Measurements from ENCODE around the gene GALNS. TPM values are rescaled to one million over a fixed set of nuclear protein-coding genes. Genes with fewer than 3 reads are reported as not detected.

The GALNS gene
- total and polyA plus RNA-seq, 2 of the 4 experiments (the other 2 are of a cell fraction), result 7.2 to 32.5 TPM

DNA sequence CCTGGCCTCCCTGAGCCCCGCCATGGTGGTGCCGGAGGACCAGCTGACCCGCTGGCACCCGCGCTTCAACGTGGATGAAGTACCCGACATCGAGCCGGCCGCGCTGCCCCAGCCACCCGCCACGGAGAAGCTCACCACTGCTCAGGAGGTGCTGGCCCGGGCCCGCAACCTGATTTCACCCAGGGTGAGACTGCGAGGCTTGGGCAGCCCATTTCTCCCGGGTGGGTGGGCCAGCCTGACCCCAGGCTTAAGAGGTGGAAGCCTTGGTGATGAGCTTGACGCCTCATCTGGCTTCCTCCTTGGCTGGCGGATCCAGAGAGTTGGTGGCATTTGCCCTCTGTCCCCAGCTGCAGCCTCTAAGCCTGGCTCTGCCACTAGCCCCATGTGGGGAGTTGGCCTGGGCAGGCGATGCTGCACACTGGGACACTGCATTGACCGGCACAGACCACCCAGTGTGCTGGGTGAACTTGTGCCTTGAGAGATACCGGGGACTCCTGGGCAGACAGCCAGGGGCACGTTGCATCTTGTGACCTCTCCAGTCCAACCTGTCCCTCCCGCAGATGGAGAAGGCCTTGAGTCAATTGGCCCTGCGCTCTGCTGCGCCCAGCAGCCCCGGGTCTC is 50.1 kb downstream of the GALNS start:
- Histone ChIP-seq H3K14ac (replicated peaks; ENCODE audit: low read depth, low read length) (no peak overlapping the region), H3K79me1 (ENCODE audit: low read depth in 1 of 2, low read length in 2 of 2) (peaks cover 11 to 63% of the 10 kb centered on the region in 2 experiments; a peak in 3 of 4 replicates), H3K9ac (ENCODE audit: low read depth, low read length) (no peak overlapping the region), H3K4me1 (ENCODE audit: control insufficient read depth, insufficient read depth, low read length) (peaks cover 19% of the 10 kb centered on the region), H2BK20ac (ENCODE audit: low read depth, low read length) (no peak overlapping the region), H3K23ac (ENCODE audit: low read depth, low read length) (no peak overlapping the region), H2BK15ac (ENCODE audit: low read depth, low read length) (no peak overlapping the region), H3K9me3 (ENCODE audit: control insufficient read depth, insufficient read depth, low read length) (no peaks in the 10 kb centered on the region), H3K56ac (ENCODE audit: extremely low read depth, insufficient read depth, low read length) (no peak overlapping the region), H4K20me1 (ENCODE audit: insufficient read depth, low read length) (peaks cover 23% of the 10 kb centered on the region), H3K4ac (ENCODE audit: low read depth, low read length) (no peak overlapping the region), H2AK5ac (ENCODE audit: low read depth, low read length) (no peak overlapping the region), H4K8ac (ENCODE audit: low read depth in 2 of 2, low read length in 2 of 2) (no peak overlapping the region), H4K91ac (ENCODE audit: insufficient read depth, low read depth, low read length) (no peak overlapping the region), H2AK9ac (replicated peaks; ENCODE audit: low read depth, low read length, poor library complexity) (peak overlapping the region; percentile 3), H3K27me3 (ENCODE audit: control insufficient read depth, insufficient read depth, low read length) (no peaks in the 10 kb centered on the region), H4K5ac (ENCODE audit: low read depth, low read length) (no peak overlapping the region), H2AFZ (replicated peaks; ENCODE audit: low read length, poor library complexity) (no peak overlapping the region), H3K4me2 (ENCODE audit: low read depth, low read length) (no peak overlapping the region), H2BK120ac (ENCODE audit: low read depth, low read length) (no peak overlapping the region), H3K4me3 (ENCODE audit: insufficient read depth, low read depth, low read length) (no peak overlapping the region), H3K27ac (ENCODE audit: insufficient read depth, low read length) (no peak overlapping the region), H3K9me1 (ENCODE audit: insufficient read depth, low read length) (no peaks in the 10 kb centered on the region), H3K36me3 (ENCODE audit: control insufficient read depth, insufficient read depth, low read length) (peaks cover 19% of the 10 kb centered on the region), H2BK5ac (ENCODE audit: low read depth, low read length, poor library complexity, severe bottlenecking) (no peak overlapping the region), H3K18ac (ENCODE audit: low read depth, low read length) (no peak overlapping the region)
- BruUV-seq (replicated peaks), result no TSS peak
- TF ChIP-seq FOS (IDR thresholded peaks at IDR 0.05; ENCODE audit: low read depth, low read length), result no peak
- TF ChIP-seq MXI1 (IDR thresholded peaks at IDR 0.05; ENCODE audit: borderline replicate concordance, low read depth, low read length), result no peak
- 91% methylated on average over 17 of the region's 27 CpGs; no CpG with 5 or more reads in 1 of the 2 experiments for WGBS, 2 experiments (ENCODE audit: extremely low coverage in 2 of 2, insufficient read length in 1 of 2)
- POLR2A ChIA-PET (ENCODE audit: unreplicated experiment), result no interaction called here
- intact Hi-C loops (cut with micrococcal nuclease), result no loop called here
- dilution Hi-C loops (cut with HindIII; ENCODE audit: low sequenced_read_pairs, unreplicated experiment), result no loop called here
- in situ Hi-C loops (cut with MboI; ENCODE audit: low sequenced_read_pairs), result no loop called here
- CTCF ChIA-PET, result no interaction called here
- ATAC-seq (ENCODE audit: low read depth), result no peak
- DNase-seq, result no peak

All from IMR-90 (cell line).